SK-N-SH treated with all-trans-retinoic acid at 6 μM for 48 hours (cell line): ENCODE measurements around the gene CEP350.

Source experiments
- ARNTL ChIP-seq: fragments of 450-650 bp; formaldehyde crosslinking; IDR thresholded peaks from 2 replicates; pipeline ENCODE4 v1.5.0; 2020; ENCODE audit warnings: low read depth, mild to moderate bottlenecking, moderate library complexity, borderline replicate concordance
- ZFP30 ChIP-seq: fragments of 450-650 bp; formaldehyde crosslinking; IDR thresholded peaks from 2 replicates; pipeline ENCODE4 v1.5.0; 2022; ENCODE audit warnings: mild to moderate bottlenecking, moderate library complexity
- ZNF70 ChIP-seq: fragments of 450-650 bp; formaldehyde crosslinking; IDR thresholded peaks from 2 replicates; pipeline ENCODE4 v1.5.0; 2020; ENCODE audit warnings: mild to moderate bottlenecking, moderate library complexity

DNA sequence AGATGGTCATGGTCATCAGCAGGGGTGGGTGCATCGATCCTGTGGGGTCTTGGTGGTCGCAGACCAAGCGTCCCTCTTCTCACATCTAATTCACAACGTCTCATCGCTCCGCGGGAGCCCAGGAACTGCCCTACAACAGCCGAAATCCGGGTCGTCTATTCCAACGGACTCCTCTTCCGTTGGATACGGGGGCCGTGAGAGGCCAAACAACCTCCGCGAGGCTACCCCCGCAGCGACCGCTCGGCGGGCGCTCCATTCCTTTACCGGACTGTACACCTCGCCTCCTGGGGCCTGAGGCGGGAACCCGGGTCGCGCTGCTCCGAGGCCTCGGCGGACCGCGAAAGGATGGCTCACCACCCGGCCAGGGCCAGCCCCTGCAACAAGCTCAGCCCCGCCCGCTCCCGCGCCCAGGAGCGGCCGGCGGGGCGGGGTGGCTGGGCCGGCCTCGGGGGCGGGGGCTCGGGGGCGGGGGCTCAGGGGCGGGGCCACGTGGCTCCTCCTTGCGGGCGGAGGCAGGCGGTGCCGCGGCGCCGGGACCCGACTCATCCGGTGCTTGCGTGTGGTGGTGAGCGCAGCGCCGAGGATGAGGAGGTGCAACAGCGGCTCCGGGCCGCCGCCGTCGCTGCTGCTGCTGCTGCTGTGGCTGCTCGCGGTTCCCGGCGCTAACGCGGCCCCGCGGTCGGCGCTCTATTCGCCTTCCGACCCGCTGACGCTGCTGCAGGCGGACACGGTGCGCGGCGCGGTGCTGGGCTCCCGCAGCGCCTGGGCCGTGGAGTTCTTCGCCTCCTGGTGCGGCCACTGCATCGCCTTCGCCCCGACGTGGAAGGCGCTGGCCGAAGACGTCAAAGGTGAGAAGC lies 199.9 kb downstream of the CEP350 start, which contains the start of gene QSOX1:
- no peak for TF ChIP-seq ZNF70 (CRISPR knock-in tag)
- TF ChIP-seq ARNTL, result no peak
- TF ChIP-seq ZFP30, result no peak
